ENCODE results near the gene SEMA6C. TPM values are rescaled to one million over a fixed set of nuclear protein-coding genes. Genes with fewer than 3 reads are reported as not detected.
"Not testable (repeated sequence)": the region's sequence is repeated elsewhere in the genome, so short reads cannot be mapped to it uniquely, and the experiment has no call there.

Gene SEMA6C, protein sequence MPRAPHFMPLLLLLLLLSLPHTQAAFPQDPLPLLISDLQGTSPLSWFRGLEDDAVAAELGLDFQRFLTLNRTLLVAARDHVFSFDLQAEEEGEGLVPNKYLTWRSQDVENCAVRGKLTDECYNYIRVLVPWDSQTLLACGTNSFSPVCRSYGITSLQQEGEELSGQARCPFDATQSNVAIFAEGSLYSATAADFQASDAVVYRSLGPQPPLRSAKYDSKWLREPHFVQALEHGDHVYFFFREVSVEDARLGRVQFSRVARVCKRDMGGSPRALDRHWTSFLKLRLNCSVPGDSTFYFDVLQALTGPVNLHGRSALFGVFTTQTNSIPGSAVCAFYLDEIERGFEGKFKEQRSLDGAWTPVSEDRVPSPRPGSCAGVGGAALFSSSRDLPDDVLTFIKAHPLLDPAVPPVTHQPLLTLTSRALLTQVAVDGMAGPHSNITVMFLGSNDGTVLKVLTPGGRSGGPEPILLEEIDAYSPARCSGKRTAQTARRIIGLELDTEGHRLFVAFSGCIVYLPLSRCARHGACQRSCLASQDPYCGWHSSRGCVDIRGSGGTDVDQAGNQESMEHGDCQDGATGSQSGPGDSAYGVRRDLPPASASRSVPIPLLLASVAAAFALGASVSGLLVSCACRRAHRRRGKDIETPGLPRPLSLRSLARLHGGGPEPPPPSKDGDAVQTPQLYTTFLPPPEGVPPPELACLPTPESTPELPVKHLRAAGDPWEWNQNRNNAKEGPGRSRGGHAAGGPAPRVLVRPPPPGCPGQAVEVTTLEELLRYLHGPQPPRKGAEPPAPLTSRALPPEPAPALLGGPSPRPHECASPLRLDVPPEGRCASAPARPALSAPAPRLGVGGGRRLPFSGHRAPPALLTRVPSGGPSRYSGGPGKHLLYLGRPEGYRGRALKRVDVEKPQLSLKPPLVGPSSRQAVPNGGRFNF
- total RNA-seq, result 0.51 and 0.99 TPM in 2 replicates
- polyA plus RNA-seq, result 0.76 and 0.94 TPM in 2 replicates
- 1.1 and 1.6 TPM in 2 replicates for polyA plus RNA-seq (2012)
- polyA minus RNA-seq (ENCODE audit: low replicate concordance), result 3.0 and 3.2 TPM in 2 replicates

DNA sequence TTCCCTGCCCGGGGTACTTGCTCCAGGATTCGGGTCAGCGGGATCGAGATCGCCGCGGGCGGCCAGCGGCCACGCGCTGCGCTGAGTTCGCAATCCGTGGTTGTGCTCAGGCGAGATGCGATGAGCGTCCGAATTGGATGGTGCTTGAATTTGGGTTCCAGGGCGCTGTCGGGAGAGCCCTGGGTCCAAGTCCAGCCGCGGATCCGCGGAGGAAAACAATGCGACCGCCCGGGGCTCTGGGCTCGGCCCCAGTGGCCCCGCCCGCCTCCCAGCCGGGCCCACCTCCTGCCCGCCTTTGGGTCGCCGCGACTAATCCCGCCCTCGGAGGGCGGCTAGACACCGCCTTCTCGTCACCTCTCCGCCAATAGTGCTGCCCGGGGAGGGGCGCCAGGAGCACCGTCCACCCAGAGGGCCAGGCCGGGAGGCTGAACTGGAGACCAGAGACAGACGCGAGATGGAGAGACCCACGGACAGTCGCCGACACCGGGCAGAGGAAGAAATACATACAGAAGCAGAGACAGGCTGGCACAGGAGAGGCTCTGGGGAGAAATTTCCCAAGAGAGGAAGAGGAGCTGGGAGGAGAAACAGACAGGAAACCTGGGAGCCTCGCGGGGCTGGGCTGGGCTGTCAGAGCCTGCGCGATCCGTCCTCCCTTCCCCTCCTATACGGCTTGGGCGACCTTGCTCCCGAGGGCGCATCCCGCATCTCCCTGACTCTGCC is at the start of gene SEMA6C:
Gene SEMA6C, minus strand, starts transcription at position 220 of the 720 bp plus-strand sequence. CDS start 4,010 bp downstream, outside the sequence.
- no peak within 1 kb of the TSS for H3K27ac ChIP-seq (ENCODE audit: insufficient read depth, low read length)
- DNase-seq (ENCODE audit: low read depth in 2 of 2), result peak; percentile 86 to 90

DNA sequence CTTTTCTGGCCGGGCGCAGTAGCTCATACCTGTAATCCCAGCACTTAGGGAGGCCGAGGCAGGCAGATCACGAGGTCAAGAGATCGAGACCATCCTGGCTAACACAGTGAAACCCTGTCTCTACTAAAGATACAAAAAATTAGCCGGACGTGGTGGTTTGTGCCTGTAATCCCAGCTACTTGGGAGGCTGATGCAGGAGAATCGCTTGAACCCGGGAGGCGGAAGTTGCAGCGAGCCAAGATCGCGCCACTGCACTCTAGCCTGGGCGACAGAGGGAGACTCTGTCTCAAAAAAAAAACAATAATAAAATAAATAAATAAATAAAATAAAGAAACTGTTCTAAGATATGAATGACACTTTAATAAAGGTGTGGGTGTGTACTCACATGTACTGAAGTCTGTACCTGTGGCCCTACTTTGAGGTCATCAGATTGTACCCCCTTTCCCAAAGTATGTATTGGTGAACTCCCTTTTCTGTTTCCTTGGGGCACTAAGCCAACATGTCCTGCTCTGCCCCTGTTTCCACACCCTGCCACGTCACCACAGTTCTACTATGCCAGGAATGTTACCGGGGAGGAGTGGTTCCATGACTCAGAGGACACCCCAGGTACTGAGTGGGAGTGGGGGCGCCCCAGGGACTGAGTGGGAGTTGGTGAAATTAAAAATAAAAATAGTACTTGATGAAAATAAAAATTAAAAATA is 48.6 kb upstream of the SEMA6C start:
- not testable (repeated sequence) for H3K9me3 ChIP-seq (ENCODE audit: control insufficient read depth, insufficient read depth, low read depth, low read length); H3K36me3 ChIP-seq (ENCODE audit: control insufficient read depth, insufficient read depth, low read length); H4K20me1 ChIP-seq (ENCODE audit: control insufficient read depth, extremely low read depth, insufficient read depth, low read length); H3K4me1 ChIP-seq (ENCODE audit: control insufficient read depth, extremely low read depth, insufficient read depth, low read length); H3K9ac ChIP-seq (ENCODE audit: insufficient read depth, low read length); H3K4me2 ChIP-seq (ENCODE audit: extremely low read depth, insufficient read depth, low read length); H3K27me3 ChIP-seq (ENCODE audit: control insufficient read depth, insufficient read depth, low read length); H3K4me3 ChIP-seq (replicated peaks in 1 of 4; ENCODE audit: control extremely low read depth in 1 of 4, insufficient read depth in 1 of 4, low read depth in 3 of 4, low read length in 4 of 4); H2AFZ ChIP-seq (ENCODE audit: low read length)
- DNase-seq (ENCODE audit: low read depth in 2 of 2), result peak; percentile 74 to 85
- peak overlapping the region; percentile 70 for H3K27ac ChIP-seq (ENCODE audit: insufficient read depth, low read length)
- peaks cover 16% of the 10 kb centered on the region for H3K79me2 ChIP-seq (ENCODE audit: control insufficient read depth, insufficient read depth, low read length)

More for the DNA sequence above, at the start of gene SEMA6C:
- Histone ChIP-seq H2AFZ (ENCODE audit: low read length) (peak within 1 kb of the TSS; percentile 92), H3K4me3 (replicated peaks in 1 of 4; ENCODE audit: control extremely low read depth in 1 of 4, insufficient read depth in 1 of 4, low read depth in 3 of 4, low read length in 4 of 4) (peak within 1 kb of the TSS; percentile 55 to 71 (median 65)), H3K4me1 (ENCODE audit: control insufficient read depth, extremely low read depth, insufficient read depth, low read length) (peaks cover 10% of the 10 kb centered on the region), H3K27me3 (ENCODE audit: control insufficient read depth, insufficient read depth, low read length) (peaks cover 3% of the 10 kb centered on the region), H4K20me1 (ENCODE audit: control insufficient read depth, extremely low read depth, insufficient read depth, low read length) (no peaks in the 10 kb centered on the region), H3K79me2 (ENCODE audit: control insufficient read depth, insufficient read depth, low read length) (no peaks in the 10 kb centered on the region), H3K9ac (ENCODE audit: insufficient read depth, low read length) (peak within 1 kb of the TSS; percentile 23), H3K4me2 (ENCODE audit: extremely low read depth, insufficient read depth, low read length) (peak within 1 kb of the TSS; percentile 97), H3K9me3 (ENCODE audit: control insufficient read depth, insufficient read depth, low read depth, low read length) (no peaks in the 10 kb centered on the region), H3K36me3 (ENCODE audit: control insufficient read depth, insufficient read depth, low read length) (no peaks in the 10 kb centered on the region)
- TF ChIP-seq, protein P1, sequence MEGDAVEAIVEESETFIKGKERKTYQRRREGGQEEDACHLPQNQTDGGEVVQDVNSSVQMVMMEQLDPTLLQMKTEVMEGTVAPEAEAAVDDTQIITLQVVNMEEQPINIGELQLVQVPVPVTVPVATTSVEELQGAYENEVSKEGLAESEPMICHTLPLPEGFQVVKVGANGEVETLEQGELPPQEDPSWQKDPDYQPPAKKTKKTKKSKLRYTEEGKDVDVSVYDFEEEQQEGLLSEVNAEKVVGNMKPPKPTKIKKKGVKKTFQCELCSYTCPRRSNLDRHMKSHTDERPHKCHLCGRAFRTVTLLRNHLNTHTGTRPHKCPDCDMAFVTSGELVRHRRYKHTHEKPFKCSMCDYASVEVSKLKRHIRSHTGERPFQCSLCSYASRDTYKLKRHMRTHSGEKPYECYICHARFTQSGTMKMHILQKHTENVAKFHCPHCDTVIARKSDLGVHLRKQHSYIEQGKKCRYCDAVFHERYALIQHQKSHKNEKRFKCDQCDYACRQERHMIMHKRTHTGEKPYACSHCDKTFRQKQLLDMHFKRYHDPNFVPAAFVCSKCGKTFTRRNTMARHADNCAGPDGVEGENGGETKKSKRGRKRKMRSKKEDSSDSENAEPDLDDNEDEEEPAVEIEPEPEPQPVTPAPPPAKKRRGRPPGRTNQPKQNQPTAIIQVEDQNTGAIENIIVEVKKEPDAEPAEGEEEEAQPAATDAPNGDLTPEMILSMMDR (conservative IDR thresholded peaks at IDR 0.05 in 1 of 2, IDR thresholded peaks at IDR 0.05 in 1 of 2; ENCODE audit: low read depth in 1 of 2, low read length in 2 of 2), result no peak
- TF ChIP-seq EZH2 (IDR thresholded peaks at IDR 0.05; ENCODE audit: low read length, missing control alignments), result no peak

DNA sequence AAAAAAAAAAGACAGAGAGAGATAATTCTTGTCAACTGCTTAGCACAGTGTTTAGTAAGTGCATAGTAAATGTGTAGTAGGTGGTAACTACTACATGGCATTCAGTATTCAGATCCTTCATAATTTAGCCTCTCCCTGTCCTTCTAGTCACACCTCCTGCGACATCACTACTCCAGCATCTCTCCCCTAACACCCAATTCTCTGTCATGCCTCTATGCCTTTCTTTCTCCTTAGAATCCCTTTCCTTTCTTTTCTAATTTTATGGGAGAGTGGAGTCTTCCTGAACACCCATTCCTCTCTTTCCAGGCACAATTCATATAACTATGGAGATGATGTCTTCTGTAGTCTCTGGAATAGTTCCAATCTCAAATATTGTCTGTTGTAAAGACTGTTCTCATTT is 47.4 kb upstream of the SEMA6C start:
- H3K27ac ChIP-seq (ENCODE audit: insufficient read depth, low read length), result no peak overlapping the region
- H2AFZ ChIP-seq (ENCODE audit: low read length), result no peak overlapping the region
- TF ChIP-seq, protein P1 (conservative IDR thresholded peaks at IDR 0.05 in 1 of 2, IDR thresholded peaks at IDR 0.05 in 1 of 2; ENCODE audit: low read depth in 1 of 2, low read length in 2 of 2), result no peak
- TF ChIP-seq EZH2 (IDR thresholded peaks at IDR 0.05; ENCODE audit: low read length, missing control alignments), result no peak
- H3K4me1 ChIP-seq (ENCODE audit: control insufficient read depth, extremely low read depth, insufficient read depth, low read length), result peaks cover 7% of the 10 kb centered on the region
- H3K79me2 ChIP-seq (ENCODE audit: control insufficient read depth, insufficient read depth, low read length), result peaks cover 15% of the 10 kb centered on the region
- H3K9ac ChIP-seq (ENCODE audit: insufficient read depth, low read length), result no peak overlapping the region
- H3K4me3 ChIP-seq (replicated peaks in 1 of 4; ENCODE audit: control extremely low read depth in 1 of 4, insufficient read depth in 1 of 4, low read depth in 3 of 4, low read length in 4 of 4), result no peak overlapping the region
- H3K36me3 ChIP-seq (ENCODE audit: control insufficient read depth, insufficient read depth, low read length), result no peaks in the 10 kb centered on the region
- H3K9me3 ChIP-seq (ENCODE audit: control insufficient read depth, insufficient read depth, low read depth, low read length), result no peaks in the 10 kb centered on the region
- no peaks in the 10 kb centered on the region for H3K27me3 ChIP-seq (ENCODE audit: control insufficient read depth, insufficient read depth, low read length)
- DNase-seq (ENCODE audit: low read depth in 2 of 2), result no peak
- no peak overlapping the region for H3K4me2 ChIP-seq (ENCODE audit: extremely low read depth, insufficient read depth, low read length)
- no peaks in the 10 kb centered on the region for H4K20me1 ChIP-seq (ENCODE audit: control insufficient read depth, extremely low read depth, insufficient read depth, low read length)

Measured in fibroblast of lung (primary cell).